Large intestine (tissue), 3 donors: ENCODE data around the gene AUTS2. TPM values are rescaled to one million over a fixed set of nuclear protein-coding genes. Genes with fewer than 3 reads are reported as not detected.

Experiments
- DNase-seq, 2 donors: peaks; one replicate each; pipeline versions ENCODE4 v3.0.0 to v3.0.0-alpha.2; 2013
- H3K27ac ChIP-seq: one replicate; pipeline ENCODE4 v1.5.1; 2013; ENCODE audit warnings: low read length
- H3K27me3 ChIP-seq: 2 replicates; pipeline ENCODE4 v1.6.1; 2013; ENCODE audit warnings: low read length; ENCODE audit not compliant: control insufficient read depth, insufficient read depth
- H3K36me3 ChIP-seq: 2 replicates; pipeline ENCODE4 v1.6.1; 2013; ENCODE audit warnings: low read length; ENCODE audit not compliant: control insufficient read depth, insufficient read depth
- H3K4me1 ChIP-seq: one replicate; pipeline ENCODE4 v1.6.1; 2013; ENCODE audit warnings: low read length; ENCODE audit not compliant: control insufficient read depth, insufficient read depth
- H3K4me3 ChIP-seq: one replicate; pipeline ENCODE4 v1.5.1; 2013; ENCODE audit warnings: low read length
- H3K9me3 ChIP-seq: one replicate; pipeline ENCODE4 v1.6.1; 2013; ENCODE audit warnings: mild to moderate bottlenecking, low read depth, low read length, moderate library complexity; ENCODE audit not compliant: control insufficient read depth
- WGBS: methylation state at CpG from one replicate; pipeline ENCODE4 v1.1.5; 2013; ENCODE audit warnings: low lambda C conversion rate; ENCODE audit not compliant: insufficient coverage; 5-methylcytosine and 5-hydroxymethylcytosine counted together
- polyA plus RNA-seq: library from polyadenylated mRNA; unstranded; fragments of 120-200 nt; gene quantifications from one replicate; pipeline ENCODE4 v1.2.1, GENCODE V29; 2013

Gene AUTS2
- polyA plus RNA-seq, 1 donor: 51.3 TPM

DNA sequence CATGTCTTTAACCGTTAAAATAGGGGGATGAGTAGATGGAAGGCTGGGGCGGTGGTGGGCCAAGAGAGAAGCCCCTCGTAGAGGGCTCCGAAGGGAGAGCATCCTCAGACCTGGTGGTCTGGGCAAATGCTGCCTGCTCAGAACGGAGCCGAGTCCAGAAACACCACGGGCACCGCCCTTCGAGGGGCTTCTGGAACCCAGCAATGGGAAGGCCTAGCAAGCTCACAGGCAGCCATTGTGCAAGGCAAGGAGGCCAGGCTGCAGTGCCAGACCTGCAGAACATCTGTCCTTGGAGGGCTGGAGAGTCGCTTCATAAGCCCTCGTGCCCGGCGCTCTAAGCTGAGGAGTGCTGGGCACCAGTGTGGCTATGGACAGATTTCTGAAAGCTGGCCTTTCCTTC is 889.6 kb downstream of the AUTS2 start:
- Histone ChIP-seq H3K4me1 (no peaks in the 10 kb centered on the region), H3K36me3 (no peaks in the 10 kb centered on the region), H3K4me3 (no peak overlapping the region), H3K27me3 (no peaks in the 10 kb centered on the region), H3K9me3 (no peaks in the 10 kb centered on the region), H3K27ac (no peak overlapping the region)
- WGBS: no CpG with 5 or more reads among the region's 13 CpGs
- DNase-seq: no peak

DNA sequence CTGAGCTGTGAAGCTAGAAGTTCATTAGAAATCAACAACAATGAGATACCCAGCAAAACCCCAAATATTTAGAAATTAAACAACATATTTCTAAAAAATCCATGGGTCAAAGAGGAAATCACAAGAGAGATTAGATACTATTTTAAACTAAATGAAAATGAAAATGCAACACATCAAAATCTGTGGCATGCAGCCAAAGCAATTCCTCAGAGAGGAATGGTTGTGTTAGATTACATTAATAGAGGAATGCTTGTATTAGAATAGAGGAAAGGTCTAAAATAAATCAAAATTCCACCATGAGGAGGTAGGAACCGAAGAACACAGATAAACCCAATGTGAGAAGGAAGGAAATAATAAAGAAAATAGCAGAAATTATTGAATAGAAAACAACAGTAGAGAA is 891.5 kb downstream of the AUTS2 start:
- H3K27me3 ChIP-seq: no peaks in the 10 kb centered on the region
- no peaks in the 10 kb centered on the region for H3K9me3 ChIP-seq
- H3K27ac ChIP-seq: no peak overlapping the region
- H3K36me3 ChIP-seq: no peaks in the 10 kb centered on the region
- DNase-seq: no peak
- 91% methylated on average over 1 of the region's 1 CpG for WGBS
- H3K4me3 ChIP-seq: no peak overlapping the region
- H3K4me1 ChIP-seq: no peaks in the 10 kb centered on the region

DNA sequence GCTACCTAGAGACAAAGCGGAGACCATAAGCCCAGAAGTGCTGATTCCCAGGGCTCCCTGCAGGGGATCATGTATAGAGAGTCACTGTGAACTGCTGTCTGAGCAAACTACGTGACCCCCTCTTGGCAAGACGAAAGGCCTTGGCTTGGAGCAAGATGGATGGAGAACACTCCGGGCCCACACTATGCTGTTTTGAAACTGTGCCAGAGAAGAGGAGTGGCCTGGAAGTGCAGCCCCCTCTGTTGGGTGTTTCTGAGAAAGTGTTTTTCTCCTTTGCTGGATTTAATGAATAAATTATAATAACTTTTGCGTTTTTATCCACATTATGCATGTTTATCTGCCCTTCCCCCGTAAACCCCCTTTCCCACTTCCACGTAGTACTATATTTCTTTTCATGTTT is 894.4 kb downstream of the AUTS2 start:
- H3K4me1 ChIP-seq: no peaks in the 10 kb centered on the region
- peaks cover 3% of the 10 kb centered on the region for H3K9me3 ChIP-seq
- DNase-seq: no peak
- H3K27ac ChIP-seq: no peak overlapping the region
- no peak overlapping the region for H3K4me3 ChIP-seq
- H3K36me3 ChIP-seq: no peaks in the 10 kb centered on the region
- WGBS: 87% methylated on average over 3 of the region's 7 CpGs
- H3K27me3 ChIP-seq: no peaks in the 10 kb centered on the region

DNA sequence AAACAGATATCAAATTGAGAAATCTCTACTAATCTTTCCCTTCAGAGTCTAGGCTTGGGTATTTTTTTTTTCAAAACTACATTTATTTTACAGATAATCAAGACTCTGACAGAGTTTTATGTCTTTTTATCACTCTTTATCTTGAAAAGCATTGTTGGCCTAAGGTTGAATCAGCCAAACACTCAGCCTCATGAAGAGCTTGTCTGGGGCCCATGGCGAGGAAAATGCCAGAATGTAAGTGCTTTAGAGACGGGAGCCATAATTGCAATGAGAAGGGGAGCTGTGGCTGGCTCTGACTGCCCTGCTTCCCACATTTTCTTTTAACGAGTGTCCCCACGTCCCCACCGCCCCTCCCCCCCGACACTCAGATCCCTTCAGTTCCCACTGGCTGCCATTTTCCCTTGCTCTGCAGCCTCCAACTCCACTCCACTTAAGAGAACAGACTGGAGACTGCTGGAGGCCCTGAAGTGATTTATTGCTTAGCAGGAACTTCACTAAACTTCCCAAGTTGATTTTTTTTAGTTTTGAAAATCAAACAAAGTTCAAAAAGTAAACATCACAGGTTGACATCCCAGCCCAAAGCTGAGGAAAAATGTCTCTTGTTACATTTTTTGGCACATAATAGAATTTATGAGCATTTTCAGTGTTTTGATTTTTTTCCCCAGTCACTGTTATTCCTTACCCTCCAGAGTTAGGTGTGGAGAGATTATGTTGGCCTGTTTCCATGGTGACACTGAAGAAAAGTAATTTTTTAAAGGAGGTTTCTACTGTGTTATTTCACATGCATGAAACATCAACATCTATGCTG is 896.2 kb downstream of the AUTS2 start:
- Histone ChIP-seq H3K27ac (no peak overlapping the region), H3K9me3 (peaks cover 3% of the 10 kb centered on the region), H3K27me3 (no peaks in the 10 kb centered on the region), H3K36me3 (no peaks in the 10 kb centered on the region), H3K4me3 (no peak overlapping the region), H3K4me1 (no peaks in the 10 kb centered on the region)
- WGBS: no CpG with 5 or more reads among the region's 6 CpGs
- DNase-seq: no peak

DNA sequence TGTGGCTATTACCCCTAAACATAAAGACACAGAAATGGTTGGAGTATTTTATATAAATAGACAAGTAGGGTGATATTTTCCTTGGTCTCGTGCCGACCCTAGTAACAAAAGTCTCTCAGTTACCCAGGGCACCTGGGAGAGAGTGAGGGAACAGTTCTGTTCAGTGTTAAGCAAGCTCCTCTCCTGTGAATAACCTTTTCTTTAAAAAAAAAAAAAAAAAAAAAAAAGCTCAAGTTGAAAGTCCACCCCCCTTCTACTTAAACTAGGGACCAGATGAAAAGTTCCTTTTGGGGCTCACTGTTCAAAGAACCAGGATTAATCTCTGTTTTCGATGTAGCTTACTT is 896.7 kb downstream of the AUTS2 start:
- H3K9me3 ChIP-seq: peaks cover 3% of the 10 kb centered on the region
- H3K4me1 ChIP-seq: no peaks in the 10 kb centered on the region
- H3K4me3 ChIP-seq: no peak overlapping the region
- WGBS: no CpG with 5 or more reads among the region's 3 CpGs
- no peak overlapping the region for H3K27ac ChIP-seq
- no peaks in the 10 kb centered on the region for H3K36me3 ChIP-seq
- DNase-seq: no peak
- H3K27me3 ChIP-seq: no peaks in the 10 kb centered on the region

DNA sequence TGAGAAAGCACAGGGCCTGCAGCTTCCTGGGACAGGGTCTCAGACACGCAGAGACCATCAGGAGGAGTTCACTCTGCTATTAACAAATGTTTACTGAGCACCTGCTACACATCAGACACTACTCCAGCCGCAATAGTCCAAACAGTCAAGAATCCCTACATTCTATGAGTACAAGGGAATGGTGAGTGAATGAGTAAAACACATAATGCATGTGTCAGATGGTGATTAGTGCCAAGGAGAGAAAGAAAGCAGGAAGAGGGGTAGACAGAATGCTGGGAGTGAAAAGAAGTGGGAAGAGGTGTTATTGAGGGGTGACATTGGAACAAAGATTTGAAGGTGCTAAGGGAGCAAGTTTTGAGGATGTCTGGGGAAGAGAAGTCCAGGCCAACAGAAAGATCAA is 899.5 kb downstream of the AUTS2 start:
- no peak overlapping the region for H3K27ac ChIP-seq
- H3K36me3 ChIP-seq: no peaks in the 10 kb centered on the region
- H3K9me3 ChIP-seq: peaks cover 3% of the 10 kb centered on the region
- no peaks in the 10 kb centered on the region for H3K4me1 ChIP-seq
- no peaks in the 10 kb centered on the region for H3K27me3 ChIP-seq
- WGBS: no CpG with 5 or more reads among the region's 2 CpGs
- no peak for DNase-seq
- H3K4me3 ChIP-seq: no peak overlapping the region

DNA sequence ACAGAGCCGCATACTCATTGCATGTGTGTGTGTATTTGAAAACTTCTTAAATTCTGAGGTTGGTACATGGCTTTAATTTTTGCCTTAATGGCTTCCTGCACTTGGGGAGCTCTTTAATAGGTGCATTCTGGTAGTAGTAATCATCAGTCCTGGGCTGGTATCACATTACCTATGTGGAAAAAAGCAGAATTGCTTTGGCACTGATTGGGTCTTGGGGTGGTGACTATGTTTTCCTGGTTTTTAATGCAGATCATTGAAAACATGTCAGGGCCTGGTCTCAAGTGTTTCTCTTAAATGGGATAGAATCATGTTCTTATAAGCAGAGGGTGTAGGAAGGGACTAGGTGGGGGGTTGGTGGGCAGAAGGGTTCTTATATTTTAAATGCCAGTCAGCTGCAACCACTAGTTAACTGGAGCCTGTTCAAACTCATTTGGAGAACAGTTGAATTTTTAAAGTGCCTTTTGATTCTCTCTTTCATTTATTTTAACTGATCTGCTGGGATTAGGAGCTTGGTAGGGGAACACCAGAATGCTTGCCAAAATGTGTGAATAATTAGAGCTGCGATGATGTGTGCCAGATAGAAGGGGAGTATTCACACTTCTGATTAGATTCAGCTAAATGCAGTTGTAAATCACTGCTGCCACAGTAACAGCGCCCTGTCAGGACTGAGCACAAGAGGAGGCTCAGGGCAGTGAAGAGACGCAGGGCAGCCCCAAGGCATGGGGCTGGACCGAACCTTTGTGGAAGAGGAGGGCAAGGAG is 900.1 kb downstream of the AUTS2 start:
- Histone ChIP-seq H3K4me1 (no peaks in the 10 kb centered on the region), H3K27me3 (no peaks in the 10 kb centered on the region), H3K9me3 (peaks cover 3% of the 10 kb centered on the region), H3K36me3 (no peaks in the 10 kb centered on the region), H3K4me3 (no peak overlapping the region), H3K27ac (no peak overlapping the region)
- no CpG with 5 or more reads among the region's 5 CpGs for WGBS
- no peak for DNase-seq

DNA sequence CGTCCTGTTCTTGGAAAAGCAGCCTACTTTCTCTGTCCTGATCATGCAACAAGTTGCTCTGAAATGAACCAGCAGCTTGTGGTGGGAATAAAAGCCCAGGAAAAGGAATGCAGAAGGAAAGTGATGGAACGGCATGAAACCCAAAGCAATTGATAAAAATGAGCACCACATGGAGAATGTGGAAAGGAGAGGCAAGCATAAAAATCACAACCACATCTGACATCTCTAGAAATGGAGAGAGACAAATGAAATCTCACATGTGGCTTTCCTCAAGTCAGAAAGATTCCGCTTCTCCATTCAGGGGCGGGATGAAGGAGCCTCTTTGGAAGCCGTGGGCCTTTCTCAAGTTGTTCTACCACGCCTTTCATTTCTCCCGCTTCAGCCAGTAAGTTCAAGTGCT is 902.0 kb downstream of the AUTS2 start:
- H3K36me3 ChIP-seq: no peaks in the 10 kb centered on the region
- no peaks in the 10 kb centered on the region for H3K4me1 ChIP-seq
- no peak for DNase-seq
- no peak overlapping the region for H3K4me3 ChIP-seq
- H3K9me3 ChIP-seq: peaks cover 3% of the 10 kb centered on the region
- H3K27me3 ChIP-seq: no peaks in the 10 kb centered on the region
- H3K27ac ChIP-seq: no peak overlapping the region
- no CpG with 5 or more reads among the region's 7 CpGs for WGBS

DNA sequence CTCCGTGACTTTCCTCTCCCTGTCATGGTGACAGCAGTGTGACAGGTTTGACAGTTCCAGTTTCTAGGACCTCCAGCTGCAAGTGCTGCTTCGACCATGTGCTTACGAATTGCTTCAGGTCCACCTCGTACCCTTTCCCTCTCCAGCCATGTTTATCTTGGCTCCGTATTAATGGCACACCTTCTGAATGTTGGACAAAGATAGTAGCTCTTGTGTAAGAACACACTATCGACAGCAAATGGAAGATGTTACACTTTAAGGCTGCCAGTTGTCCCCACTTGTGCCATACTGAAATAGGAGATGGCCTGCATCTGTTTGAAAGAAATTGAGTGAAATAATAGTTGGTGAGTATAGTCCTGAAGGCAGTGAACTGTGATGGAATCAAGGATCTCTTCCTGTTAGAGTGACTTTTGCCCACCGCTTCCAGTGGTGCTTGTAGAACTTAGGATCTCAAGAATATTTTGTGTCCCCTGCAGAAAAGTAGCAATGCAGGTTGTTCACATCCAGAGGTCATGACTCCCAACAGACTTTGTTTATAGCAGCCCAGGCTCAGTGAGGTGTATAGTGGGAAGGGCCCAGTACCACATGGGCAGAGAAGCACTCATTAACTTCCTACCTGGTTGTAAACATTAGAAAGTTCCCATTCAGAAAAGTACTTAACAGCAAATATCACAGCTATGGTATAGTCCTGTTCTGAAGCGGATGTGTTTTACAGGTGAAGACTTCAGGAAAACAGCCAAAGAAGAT is 904.0 kb downstream of the AUTS2 start:
- no peak for DNase-seq
- Histone ChIP-seq H3K27ac (no peak overlapping the region), H3K4me1 (no peaks in the 10 kb centered on the region), H3K9me3 (no peaks in the 10 kb centered on the region), H3K27me3 (no peaks in the 10 kb centered on the region), H3K4me3 (no peak overlapping the region), H3K36me3 (no peaks in the 10 kb centered on the region)
- WGBS: 100% methylated on average over 1 of the region's 8 CpGs

DNA sequence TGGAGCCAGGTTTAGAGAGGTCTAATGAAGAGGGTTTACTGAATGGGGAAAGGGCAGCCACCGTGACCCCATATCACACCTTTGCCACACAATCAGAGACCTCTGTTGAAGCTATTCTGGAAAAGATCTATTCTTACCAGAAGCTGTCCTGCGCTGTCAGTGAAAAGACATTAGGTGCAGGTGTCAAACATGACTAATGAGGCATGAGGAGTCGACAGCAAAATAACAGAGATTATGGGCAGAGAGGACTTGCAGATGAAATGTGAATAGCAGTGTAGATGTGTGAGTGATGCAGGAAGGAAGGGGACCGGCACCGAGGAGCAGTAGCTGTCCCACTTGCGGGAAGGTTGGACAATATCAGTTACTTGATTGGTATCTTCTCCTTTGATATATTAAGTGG is 906.0 kb downstream of the AUTS2 start:
- Histone ChIP-seq H3K4me1 (no peaks in the 10 kb centered on the region), H3K27ac (no peak overlapping the region), H3K36me3 (no peaks in the 10 kb centered on the region), H3K4me3 (no peak overlapping the region), H3K27me3 (no peaks in the 10 kb centered on the region), H3K9me3 (no peaks in the 10 kb centered on the region)
- WGBS: no CpG with 5 or more reads among the region's 6 CpGs
- no peak for DNase-seq
